ENCODE data around the gene ARHGAP23.

The ARHGAP23 gene

GRCh38 chr17:38447502-38448085, 19.3 kb downstream of the ARHGAP23 start:
- DNase-seq, result no peak

GRCh38 chr17:38448208-38448771, 20.0 kb downstream of the ARHGAP23 start:
- no peak for DNase-seq

GRCh38 chr17:38449364-38449763, 21.1 kb downstream of the ARHGAP23 start:
- no peak for DNase-seq

GRCh38 chr17:38450557-38451029, 22.3 kb downstream of the ARHGAP23 start:
- DNase-seq, result no peak

GRCh38 chr17:38451030-38451839, 23.0 kb downstream of the ARHGAP23 start:
- DNase-seq, result no peak

GRCh38 chr17:38451840-38452529, 23.7 kb downstream of the ARHGAP23 start:
- no peak for DNase-seq

- no peak for DNase-seq
These were observed 24.5 kb downstream of the ARHGAP23 start for GRCh38 chr17:38452719-38453118.

GRCh38 chr17:38453951-38454421, 25.7 kb downstream of the ARHGAP23 start:
- DNase-seq, result no peak

GRCh38 chr17:38454532-38454931, 26.3 kb downstream of the ARHGAP23 start:
- DNase-seq, result no peak

GRCh38 chr17:38455288-38455915, 27.1 kb downstream of the ARHGAP23 start:
- no peak for DNase-seq

GRCh38 chr17:38456031-38456815, 28.0 kb downstream of the ARHGAP23 start:
- DNase-seq, result no peak

- no peak for DNase-seq
These were observed 29.5 kb downstream of the ARHGAP23 start for GRCh38 chr17:38457577-38458371.

- no peak for DNase-seq
These were observed 30.3 kb downstream of the ARHGAP23 start for GRCh38 chr17:38458521-38458920.

GRCh38 chr17:38459567-38459966, 31.3 kb downstream of the ARHGAP23 start:
- DNase-seq, result no peak

GRCh38 chr17:38460082-38460715, 31.9 kb downstream of the ARHGAP23 start:
- DNase-seq, result no peak

- no peak for DNase-seq
These were observed 32.7 kb downstream of the ARHGAP23 start for GRCh38 chr17:38460716-38461630.

GRCh38 chr17:38461683-38462082, 33.4 kb downstream of the ARHGAP23 start:
- DNase-seq, result no peak

- no peak for DNase-seq
These were observed 35.2 kb downstream of the ARHGAP23 start for GRCh38 chr17:38463451-38463858.

GRCh38 chr17:38464251-38464722, 36.0 kb downstream of the ARHGAP23 start:
- no peak for DNase-seq

All from activated T-cell treated with anti-CD3 and anti-CD28 coated beads for 4 hours (primary cell).